HCT116 (cell line): ENCODE measurements around the gene GPR17. TPM values are rescaled to one million over a fixed set of nuclear protein-coding genes. Genes with fewer than 3 reads are reported as not detected.

Source experiments
- ATAC-seq: fragments of 200-7000 bp; cut with Tn5 transposase; 2 replicates; pipeline ENCODE4 v1.9.1; 2020; ENCODE audit warnings: mild to moderate bottlenecking, moderate library complexity
- BruUV-seq: library from RNA; stranded (reverse); fragments of 400-500 nt; replicated peaks from 2 replicates; lab custom pipeline; 2021; lab: Mats Ljungman, UMichigan
- CTCF ChIA-PET: fragments of 300-600 bp; sonication (Branson Sonifier 250); formaldehyde crosslinking; loops from one replicate; lab custom pipeline; 2021; ENCODE audit warnings: antibody characterized with exemption; lab: Charles Lee
- POLR2A ChIA-PET: fragments of 300-600, 350-600 bp; sonication (Branson Sonifier 250); formaldehyde crosslinking; loops from one replicate; lab custom pipeline; 2021; ENCODE audit warnings: antibody characterized with exemption; lab: Charles Lee
- RAD21 ChIA-PET, 2 experiments: fragments of 300-600 bp; sonication (Branson Sonifier 250); formaldehyde crosslinking; loops; one replicate each; lab custom pipeline; 2023; ENCODE audit warnings: low total read pairs in 2 of 2; ENCODE audit not compliant: uncharacterized antibody in 2 of 2, unreplicated experiment in 2 of 2, low non-redundant PET in 1 of 2; lab: Charles Lee
- DNase-seq: peaks from one replicate; pipeline ENCODE4 v3.0.0-alpha.2; 2010; ENCODE audit warnings: low read depth, low spot score
- H2AFZ ChIP-seq: fragments of 200-600 bp; shearing (Covaris generic), sonication (generic); 2 replicates; pipeline ENCODE4 v1.6.1; 2017; ENCODE audit warnings: low read depth, mixed run types, mixed read lengths, antibody characterized with exemption, low read length; ENCODE audit not compliant: poor library complexity, severe bottlenecking
- H3K27ac ChIP-seq: 2 replicates; pipeline ENCODE4 v1.5.1; 2012; ENCODE audit warnings: low read depth, low read length
- H3K27me3 ChIP-seq: fragments of 200-600 bp; sonication (generic); 2 replicates; pipeline ENCODE4 v1.6.1; 2016; ENCODE audit warnings: mixed run types, low read length, mixed read lengths; ENCODE audit not compliant: insufficient read depth
- H3K36me3 ChIP-seq, 2 experiments: fragments of 200-500 bp in 1 of 2; fragments of 200-600 bp in 1 of 2; sonication (Bioruptor generic) in 1 of 2; sonication (generic) in 1 of 2; 2 replicates each; pipeline versions ENCODE4 v1.5.1 to v1.6.1; 2014 to 2016; ENCODE audit warnings: low read length in 2 of 2, inconsistent platforms in 1 of 2, mixed read lengths in 1 of 2, mixed run types in 1 of 2; ENCODE audit not compliant: insufficient read depth in 2 of 2, control insufficient read depth in 1 of 2
- H3K4me1 ChIP-seq, 2 experiments: fragments of 200-600 bp in 1 of 2; sonication (generic) in 1 of 2; 2 replicates each; pipeline versions ENCODE4 v1.5.1 to v1.6.1; 2012 to 2017; ENCODE audit warnings: low read length in 2 of 2, inconsistent platforms in 1 of 2, mild to moderate bottlenecking in 1 of 2, mixed read lengths in 1 of 2, mixed run types in 1 of 2, moderate library complexity in 1 of 2; ENCODE audit not compliant: insufficient read depth in 2 of 2, control insufficient read depth in 1 of 2
- H3K4me2 ChIP-seq: fragments of 200-600 bp; sonication (generic); 2 replicates; pipeline ENCODE4 v1.6.1; 2017; ENCODE audit warnings: mixed run types, low read length, mixed read lengths
- H3K4me3 ChIP-seq, 2 experiments: fragments of 200-600 bp in 1 of 2; sonication (generic) in 1 of 2; replicated peaks in 1 of 2; 2 replicates each; pipeline ENCODE4 v1.5.1; 2011 to 2016; ENCODE audit warnings: low read length in 2 of 2, control low read depth in 1 of 2, low read depth in 1 of 2, mild to moderate bottlenecking in 1 of 2, mixed read lengths in 1 of 2, mixed run types in 1 of 2
- H3K79me2 ChIP-seq: fragments of 200-600 bp; sonication (generic); 2 replicates; pipeline ENCODE4 v1.6.1; 2017; ENCODE audit warnings: mild to moderate bottlenecking, mixed run types, low read length, moderate library complexity, mixed read lengths; ENCODE audit not compliant: insufficient read depth
- H3K9ac ChIP-seq: fragments of 200-600 bp; sonication (generic); 2 replicates; pipeline ENCODE4 v1.6.1; 2016; ENCODE audit warnings: low read length, mixed read lengths
- H3K9me2 ChIP-seq: fragments of 200-600 bp; sonication (generic), shearing (Covaris generic); 2 replicates; pipeline ENCODE4 v1.6.1; 2017; ENCODE audit warnings: mixed run types, mild to moderate bottlenecking, moderate library complexity; ENCODE audit not compliant: insufficient read depth
- H3K9me3 ChIP-seq, 2 experiments: fragments of 200-500 bp in 1 of 2; fragments of 200-600 bp in 1 of 2; sonication (Bioruptor generic) in 1 of 2; sonication (generic) in 1 of 2; 2 replicates each; pipeline ENCODE4 v1.6.1; 2014 to 2017; ENCODE audit warnings: low read length in 2 of 2, mixed read lengths in 2 of 2, inconsistent platforms in 1 of 2, low read depth in 1 of 2, mild to moderate bottlenecking in 1 of 2, mixed run types in 1 of 2, moderate library complexity in 1 of 2; ENCODE audit not compliant: control insufficient read depth in 1 of 2, insufficient read depth in 1 of 2
- H4K20me1 ChIP-seq: fragments of 200-600 bp; sonication (generic), shearing (Covaris generic); 2 replicates; pipeline ENCODE4 v1.6.1; 2017; ENCODE audit warnings: mixed run types, mild to moderate bottlenecking, moderate library complexity; ENCODE audit not compliant: insufficient read depth
- CEBPB ChIP-seq: IDR thresholded peaks from 2 replicates; pipeline ENCODE4 v1.6.1; 2012; ENCODE audit warnings: low read depth
- FOSL1 ChIP-seq: IDR thresholded peaks from 2 replicates; pipeline ENCODE4 v1.6.1; 2012; ENCODE audit warnings: low read depth
- JUND ChIP-seq: IDR thresholded peaks from 2 replicates; pipeline ENCODE4 v1.6.1; 2012
- POLR2AphosphoS5 ChIP-seq: IDR thresholded peaks from 2 replicates; pipeline ENCODE4 v1.6.1; 2011; ENCODE audit warnings: mild to moderate bottlenecking, low read depth, low read length, moderate library complexity
- RAD21 ChIP-seq: IDR thresholded peaks from 2 replicates; pipeline ENCODE4 v1.6.1; 2012; ENCODE audit warnings: low read depth, mild to moderate bottlenecking
- SIN3A ChIP-seq: IDR thresholded peaks from 2 replicates; pipeline ENCODE4 v1.6.1; 2012; ENCODE audit warnings: low read depth
- SRF ChIP-seq: IDR thresholded peaks from 2 replicates; pipeline ENCODE4 v1.6.1; 2012; ENCODE audit warnings: low read depth
- TCF7L2 ChIP-seq: IDR thresholded peaks from 2 replicates; pipeline ENCODE4 v1.7.0; 2011; ENCODE audit warnings: borderline replicate concordance, inconsistent platforms; ENCODE audit not compliant: insufficient read depth, insufficient read length; ENCODE audit errors: extremely low read depth
- YY1 ChIP-seq: IDR thresholded peaks from 2 replicates; pipeline ENCODE4 v1.6.1; 2011; ENCODE audit warnings: low read length, low read depth, moderate library complexity, mild to moderate bottlenecking; ENCODE audit not compliant: insufficient replicate concordance; ENCODE audit errors: extremely low read depth
- intact Hi-C: fragments of 100-400 bp; cut with micrococcal nuclease; formaldehyde crosslinking; loops from 2 replicates; pipeline ENCODE4 v1.10.0; 2022
- total RNA-seq: library from RNA; stranded (reverse); gene quantifications from one replicate; pipeline ENCODE4 v1.2.1, GENCODE V29; 2021; ENCODE audit not compliant: unreplicated experiment
- TF ChIP-seq, protein P1 (sequence below), 3 experiments: fragments of 200-600 bp in 1 of 3; sonication (generic) in 1 of 3; IDR thresholded peaks in 2 of 3; conservative IDR thresholded peaks in 1 of 3; 2 replicates each; pipeline ENCODE4 v1.5.1; 2012 to 2017; ENCODE audit warnings: low read depth in 2 of 3, low read length in 2 of 3, antibody characterized with exemption in 1 of 3, borderline replicate concordance in 1 of 3, control low read depth in 1 of 3, mild to moderate bottlenecking in 1 of 3, mixed read lengths in 1 of 3, mixed run types in 1 of 3, moderate library complexity in 1 of 3; ENCODE audit not compliant: insufficient read depth in 1 of 3
- TF ChIP-seq, protein P2 (sequence below): IDR thresholded peaks from 2 replicates; pipeline ENCODE4 v1.6.1; 2011; ENCODE audit warnings: mild to moderate bottlenecking, low read length, moderate library complexity; ENCODE audit not compliant: insufficient replicate concordance; ENCODE audit errors: extremely low read depth

Gene GPR17
- total RNA-seq, 1 experiment from 2014 or later: not detected

DNA sequence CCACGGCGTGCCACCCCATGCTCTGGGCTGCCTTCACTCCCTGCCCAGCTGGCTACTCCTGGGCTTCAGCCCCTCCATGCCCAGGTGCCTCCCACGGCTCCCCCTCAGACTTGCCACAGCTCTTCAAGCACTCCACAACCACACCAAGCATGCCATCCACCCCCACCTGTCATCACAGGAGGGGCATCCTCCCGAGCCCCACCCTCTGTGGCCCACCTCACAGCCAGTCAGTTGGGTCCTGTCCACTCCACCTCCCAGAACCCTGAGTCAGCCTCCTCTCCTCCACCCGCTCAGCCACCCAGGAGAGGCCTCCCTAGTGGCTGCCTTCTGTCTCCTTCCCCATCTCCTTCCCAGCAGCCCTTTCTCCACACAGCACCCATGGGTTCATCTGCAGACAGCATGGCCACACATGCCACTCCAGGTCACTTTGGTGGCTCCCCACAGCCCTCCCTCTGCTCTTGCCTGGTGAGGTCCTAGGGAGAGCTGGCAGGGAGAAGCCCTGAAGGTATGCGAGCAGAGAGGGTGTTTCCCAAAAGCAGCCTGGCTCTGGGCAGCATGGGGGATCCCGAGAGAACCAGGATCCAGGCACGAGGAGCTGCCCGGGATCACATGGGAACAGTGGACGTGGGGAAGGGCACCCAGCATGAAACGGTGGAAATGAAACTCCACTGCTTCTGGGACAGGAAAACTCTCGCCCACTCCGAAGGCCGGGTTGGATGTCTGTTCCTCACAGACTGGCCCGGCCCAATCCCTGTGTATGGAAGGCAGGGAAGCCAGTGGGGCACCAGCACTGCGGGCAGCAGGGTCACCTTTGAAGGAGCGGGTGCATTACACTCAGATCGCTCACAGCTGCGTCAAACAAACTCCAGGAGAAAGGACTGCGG lies 26.6 kb downstream of the GPR17 start:
- no peak overlapping the region for H2AFZ ChIP-seq
- no peak overlapping the region for H3K27ac ChIP-seq
- RAD21 ChIA-PET: no interaction called here
- H3K4me3 ChIP-seq: no peak overlapping the region
- DNase-seq (no peak), ATAC-seq (no peak)
- H3K9ac ChIP-seq: no peak overlapping the region
- H4K20me1 ChIP-seq: no peaks in the 10 kb centered on the region
- CTCF ChIA-PET: interaction anchor here (1.3 kb wide), 1 partner anchor 23 kb away, joined by 3 read pairs; no protein-coding TSS in a partner anchor
- H3K4me1 ChIP-seq: peaks cover 0 to 15% of the 10 kb centered on the region in 2 experiments; a peak in 2 of 4 replicates
- intact Hi-C loops: loop anchor here (10.0 kb wide), 1 partner anchor 478 kb away; no protein-coding TSS in a partner anchor
- H3K79me2 ChIP-seq: no peaks in the 10 kb centered on the region
- POLR2A ChIA-PET: no interaction called here
- TF ChIP-seq SRF: no peak
- TF ChIP-seq YY1: no peak
- TF ChIP-seq, protein P1, sequence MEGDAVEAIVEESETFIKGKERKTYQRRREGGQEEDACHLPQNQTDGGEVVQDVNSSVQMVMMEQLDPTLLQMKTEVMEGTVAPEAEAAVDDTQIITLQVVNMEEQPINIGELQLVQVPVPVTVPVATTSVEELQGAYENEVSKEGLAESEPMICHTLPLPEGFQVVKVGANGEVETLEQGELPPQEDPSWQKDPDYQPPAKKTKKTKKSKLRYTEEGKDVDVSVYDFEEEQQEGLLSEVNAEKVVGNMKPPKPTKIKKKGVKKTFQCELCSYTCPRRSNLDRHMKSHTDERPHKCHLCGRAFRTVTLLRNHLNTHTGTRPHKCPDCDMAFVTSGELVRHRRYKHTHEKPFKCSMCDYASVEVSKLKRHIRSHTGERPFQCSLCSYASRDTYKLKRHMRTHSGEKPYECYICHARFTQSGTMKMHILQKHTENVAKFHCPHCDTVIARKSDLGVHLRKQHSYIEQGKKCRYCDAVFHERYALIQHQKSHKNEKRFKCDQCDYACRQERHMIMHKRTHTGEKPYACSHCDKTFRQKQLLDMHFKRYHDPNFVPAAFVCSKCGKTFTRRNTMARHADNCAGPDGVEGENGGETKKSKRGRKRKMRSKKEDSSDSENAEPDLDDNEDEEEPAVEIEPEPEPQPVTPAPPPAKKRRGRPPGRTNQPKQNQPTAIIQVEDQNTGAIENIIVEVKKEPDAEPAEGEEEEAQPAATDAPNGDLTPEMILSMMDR (IDR thresholded peaks at IDR 0.05 in 2 of 3, conservative IDR thresholded peaks at IDR 0.05 in 1 of 3; ENCODE audit: borderline replicate concordance in 1 of 3, insufficient read depth in 1 of 3, low read depth in 2 of 3, low read length in 2 of 3): no peak
- no peak for TF ChIP-seq JUND
- no peak for TF ChIP-seq TCF7L2
- TF ChIP-seq, protein P2, sequence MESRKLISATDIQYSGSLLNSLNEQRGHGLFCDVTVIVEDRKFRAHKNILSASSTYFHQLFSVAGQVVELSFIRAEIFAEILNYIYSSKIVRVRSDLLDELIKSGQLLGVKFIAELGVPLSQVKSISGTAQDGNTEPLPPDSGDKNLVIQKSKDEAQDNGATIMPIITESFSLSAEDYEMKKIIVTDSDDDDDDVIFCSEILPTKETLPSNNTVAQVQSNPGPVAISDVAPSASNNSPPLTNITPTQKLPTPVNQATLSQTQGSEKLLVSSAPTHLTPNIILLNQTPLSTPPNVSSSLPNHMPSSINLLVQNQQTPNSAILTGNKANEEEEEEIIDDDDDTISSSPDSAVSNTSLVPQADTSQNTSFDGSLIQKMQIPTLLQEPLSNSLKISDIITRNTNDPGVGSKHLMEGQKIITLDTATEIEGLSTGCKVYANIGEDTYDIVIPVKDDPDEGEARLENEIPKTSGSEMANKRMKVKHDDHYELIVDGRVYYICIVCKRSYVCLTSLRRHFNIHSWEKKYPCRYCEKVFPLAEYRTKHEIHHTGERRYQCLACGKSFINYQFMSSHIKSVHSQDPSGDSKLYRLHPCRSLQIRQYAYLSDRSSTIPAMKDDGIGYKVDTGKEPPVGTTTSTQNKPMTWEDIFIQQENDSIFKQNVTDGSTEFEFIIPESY: no peak
- TF ChIP-seq FOSL1: no peak
- TF ChIP-seq SIN3A: no peak
- TF ChIP-seq RAD21: no peak
- TF ChIP-seq CEBPB: no peak
- TF ChIP-seq POLR2AphosphoS5: no peak
- H3K9me2 ChIP-seq: no peaks in the 10 kb centered on the region
- H3K4me2 ChIP-seq: no peak overlapping the region
- peaks cover 7% of the 10 kb centered on the region; the same call in 1 of the 2 replicates for H3K27me3 ChIP-seq
- H3K36me3 ChIP-seq: no peaks in the 10 kb centered on the region
- no peaks in the 10 kb centered on the region for H3K9me3 ChIP-seq
- BruUV-seq: no TSS peak
